SK-N-MC (cell line): ENCODE results near the gene CSMD2.

ENCODE experiments used
- EZH2 ChIP-seq: fragments of 200-600 bp; sonication (generic); IDR thresholded peaks from one replicate; pipeline ENCODE4 v1.6.1; 2017; ENCODE audit warnings: antibody characterized with exemption
- POLR2AphosphoS5 ChIP-seq: IDR thresholded peaks from 2 replicates; pipeline ENCODE4 v1.6.1; 2012; ENCODE audit warnings: mild to moderate bottlenecking, low read depth, low read length, borderline replicate concordance

GRCh38 chr1:33825506-33825905, 339.5 kb downstream of the CSMD2 start:
- TF ChIP-seq POLR2AphosphoS5 (no peak), EZH2 (no peak)
